ENCODE data around the gene CCR8. TPM values are rescaled to one million over a fixed set of nuclear protein-coding genes. Genes with fewer than 3 reads are reported as not detected.

The CCR8 gene
- total and polyA plus RNA-seq, 2 experiments from 2014 or later, result not detected

- no peaks in the 10 kb centered on the region for H3K9me2 ChIP-seq (replicated peaks; ENCODE audit: insufficient read depth)
- H3K27me3 ChIP-seq, result no peaks in the 10 kb centered on the region
- H3K36me3 ChIP-seq (replicated peaks; ENCODE audit: insufficient read depth, low read depth), result no peaks in the 10 kb centered on the region
- no peaks in the 10 kb centered on the region for H4K20me1 ChIP-seq (ENCODE audit: insufficient read depth, poor library complexity, severe bottlenecking)
- no peak overlapping the region for H3K4me3 ChIP-seq
- no peak for DNase-seq (ENCODE audit: low spot score)
- H3K9me3 ChIP-seq (ENCODE audit: low read depth), result peaks cover 5% of the 10 kb centered on the region
- no peak for TF ChIP-seq EZH2phosphoT487 (IDR thresholded peaks at IDR 0.05; ENCODE audit: low read depth, severe bottlenecking, unreplicated experiment)
- no peak for TF ChIP-seq CTCF (IDR thresholded peaks at IDR 0.05; ENCODE audit: poor library complexity)
- TF ChIP-seq EZH2 (IDR thresholded peaks at IDR 0.05; ENCODE audit: borderline replicate concordance), result no peak
- no peak overlapping the region for H2AFZ ChIP-seq
- H3K79me2 ChIP-seq, result no peaks in the 10 kb centered on the region
- no peak overlapping the region for H3K4me2 ChIP-seq
- no peak overlapping the region for H3K27ac ChIP-seq
- no peaks in the 10 kb centered on the region for H3K4me1 ChIP-seq (ENCODE audit: insufficient read depth)
Observed at GRCh38 chr3:39299279-39299678, 30.2 kb upstream of the CCR8 start.

- H3K36me3 ChIP-seq (replicated peaks; ENCODE audit: insufficient read depth, low read depth), result no peaks in the 10 kb centered on the region
- no peak for DNase-seq (ENCODE audit: low spot score)
- no peak overlapping the region for H3K27ac ChIP-seq
- 91% methylated on average over 2 of the region's 2 CpGs for WGBS (ENCODE audit: low lambda C conversion rate, missing lambda C conversion rate)
- H4K20me1 ChIP-seq (ENCODE audit: insufficient read depth, poor library complexity, severe bottlenecking), result no peaks in the 10 kb centered on the region
- H3K9me2 ChIP-seq (replicated peaks; ENCODE audit: insufficient read depth), result no peaks in the 10 kb centered on the region
- H3K27me3 ChIP-seq, result no peaks in the 10 kb centered on the region
- H3K4me3 ChIP-seq, result no peak overlapping the region
- H2AFZ ChIP-seq, result no peak overlapping the region
- H3K79me2 ChIP-seq, result no peaks in the 10 kb centered on the region
- H3K9me3 ChIP-seq (ENCODE audit: low read depth), result peaks cover 5% of the 10 kb centered on the region
- H3K4me2 ChIP-seq, result no peak overlapping the region
- no peak for TF ChIP-seq CTCF (IDR thresholded peaks at IDR 0.05; ENCODE audit: poor library complexity)
- no peak for TF ChIP-seq EZH2phosphoT487 (IDR thresholded peaks at IDR 0.05; ENCODE audit: low read depth, severe bottlenecking, unreplicated experiment)
- no peak for TF ChIP-seq EZH2 (IDR thresholded peaks at IDR 0.05; ENCODE audit: borderline replicate concordance)
- no peaks in the 10 kb centered on the region for H3K4me1 ChIP-seq (ENCODE audit: insufficient read depth)
Observed at GRCh38 chr3:39302178-39302577, 27.3 kb upstream of the CCR8 start.

GRCh38 chr3:39313289-39313688, 16.2 kb upstream of the CCR8 start:
- Histone ChIP-seq H3K9me2 (replicated peaks; ENCODE audit: insufficient read depth) (no peaks in the 10 kb centered on the region), H2AFZ (no peak overlapping the region), H3K27ac (no peak overlapping the region), H4K20me1 (ENCODE audit: insufficient read depth, poor library complexity, severe bottlenecking) (no peaks in the 10 kb centered on the region), H3K9me3 (ENCODE audit: low read depth) (no peaks in the 10 kb centered on the region), H3K79me2 (no peaks in the 10 kb centered on the region), H3K4me2 (no peak overlapping the region), H3K4me3 (no peak overlapping the region), H3K36me3 (replicated peaks; ENCODE audit: insufficient read depth, low read depth) (no peaks in the 10 kb centered on the region), H3K27me3 (no peaks in the 10 kb centered on the region), H3K4me1 (ENCODE audit: insufficient read depth) (no peaks in the 10 kb centered on the region)
- no peak for DNase-seq (ENCODE audit: low spot score)
- TF ChIP-seq EZH2 (IDR thresholded peaks at IDR 0.05; ENCODE audit: borderline replicate concordance), result no peak
- TF ChIP-seq CTCF (IDR thresholded peaks at IDR 0.05; ENCODE audit: poor library complexity), result no peak
- TF ChIP-seq EZH2phosphoT487 (IDR thresholded peaks at IDR 0.05; ENCODE audit: low read depth, severe bottlenecking, unreplicated experiment), result no peak

GRCh38 chr3:39315420-39315819, 14.1 kb upstream of the CCR8 start:
- H2AFZ ChIP-seq, result no peak overlapping the region
- no peaks in the 10 kb centered on the region for H3K9me3 ChIP-seq (ENCODE audit: low read depth)
- H3K9me2 ChIP-seq (replicated peaks; ENCODE audit: insufficient read depth), result no peaks in the 10 kb centered on the region
- H3K4me2 ChIP-seq, result no peak overlapping the region
- no peak for TF ChIP-seq EZH2phosphoT487 (IDR thresholded peaks at IDR 0.05; ENCODE audit: low read depth, severe bottlenecking, unreplicated experiment)
- no peak for TF ChIP-seq CTCF (IDR thresholded peaks at IDR 0.05; ENCODE audit: poor library complexity)
- no peak for TF ChIP-seq EZH2 (IDR thresholded peaks at IDR 0.05; ENCODE audit: borderline replicate concordance)
- 100% methylated on average over 1 of the region's 1 CpG for WGBS (ENCODE audit: low lambda C conversion rate, missing lambda C conversion rate)
- DNase-seq (ENCODE audit: low spot score), result no peak
- H3K79me2 ChIP-seq, result no peaks in the 10 kb centered on the region
- no peaks in the 10 kb centered on the region for H3K4me1 ChIP-seq (ENCODE audit: insufficient read depth)
- H3K36me3 ChIP-seq (replicated peaks; ENCODE audit: insufficient read depth, low read depth), result no peaks in the 10 kb centered on the region
- H3K4me3 ChIP-seq, result no peak overlapping the region
- H3K27me3 ChIP-seq, result no peaks in the 10 kb centered on the region
- no peaks in the 10 kb centered on the region for H4K20me1 ChIP-seq (ENCODE audit: insufficient read depth, poor library complexity, severe bottlenecking)
- no peak overlapping the region for H3K27ac ChIP-seq
